GM19452 (cell line): ENCODE measurements around the gene C3orf20.

Experiments used
- ATAC-seq: cut with Tn5 transposase; IDR thresholded peaks from one replicate; pipeline ENCODE4 v1.9.1; 2021; ENCODE audit not compliant: unreplicated experiment

Gene C3orf20

DNA sequence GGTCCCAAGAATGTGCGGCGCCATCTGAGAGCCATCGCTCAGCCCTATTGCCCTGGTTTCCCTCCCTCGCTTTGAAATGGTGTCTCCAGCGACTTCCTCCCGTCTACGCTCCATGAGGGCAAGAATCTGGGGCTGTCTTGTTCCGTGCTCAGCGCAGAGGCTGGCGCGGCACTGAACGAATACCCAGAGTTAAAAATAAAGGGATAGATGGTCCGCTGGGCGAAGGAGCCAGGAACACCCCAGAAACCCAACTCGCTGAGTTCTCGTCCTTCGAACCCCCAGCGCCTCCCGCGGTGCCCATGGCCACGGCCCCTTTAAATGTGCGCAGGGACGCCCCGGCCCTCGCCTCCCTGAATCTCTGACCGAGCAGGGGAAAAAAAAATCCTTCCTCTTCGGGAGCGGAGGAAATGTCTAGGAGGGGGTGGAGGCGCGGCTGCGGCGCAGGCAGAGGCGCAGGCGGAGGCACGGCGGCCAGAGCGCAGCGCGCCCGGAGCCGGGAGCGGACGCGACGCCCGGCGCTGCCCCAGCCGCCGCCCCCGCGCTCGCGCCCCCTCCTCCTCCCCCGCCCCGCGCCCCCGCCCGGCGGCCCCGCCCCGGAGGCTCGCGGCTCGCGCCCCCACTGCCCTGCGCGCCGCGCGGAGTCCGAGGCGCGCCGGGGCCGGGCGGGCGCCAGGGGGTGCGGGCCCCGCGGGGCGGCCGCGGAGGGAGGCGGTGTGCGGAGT is 135.3 kb downstream of the C3orf20 start:
- no peak for ATAC-seq

DNA sequence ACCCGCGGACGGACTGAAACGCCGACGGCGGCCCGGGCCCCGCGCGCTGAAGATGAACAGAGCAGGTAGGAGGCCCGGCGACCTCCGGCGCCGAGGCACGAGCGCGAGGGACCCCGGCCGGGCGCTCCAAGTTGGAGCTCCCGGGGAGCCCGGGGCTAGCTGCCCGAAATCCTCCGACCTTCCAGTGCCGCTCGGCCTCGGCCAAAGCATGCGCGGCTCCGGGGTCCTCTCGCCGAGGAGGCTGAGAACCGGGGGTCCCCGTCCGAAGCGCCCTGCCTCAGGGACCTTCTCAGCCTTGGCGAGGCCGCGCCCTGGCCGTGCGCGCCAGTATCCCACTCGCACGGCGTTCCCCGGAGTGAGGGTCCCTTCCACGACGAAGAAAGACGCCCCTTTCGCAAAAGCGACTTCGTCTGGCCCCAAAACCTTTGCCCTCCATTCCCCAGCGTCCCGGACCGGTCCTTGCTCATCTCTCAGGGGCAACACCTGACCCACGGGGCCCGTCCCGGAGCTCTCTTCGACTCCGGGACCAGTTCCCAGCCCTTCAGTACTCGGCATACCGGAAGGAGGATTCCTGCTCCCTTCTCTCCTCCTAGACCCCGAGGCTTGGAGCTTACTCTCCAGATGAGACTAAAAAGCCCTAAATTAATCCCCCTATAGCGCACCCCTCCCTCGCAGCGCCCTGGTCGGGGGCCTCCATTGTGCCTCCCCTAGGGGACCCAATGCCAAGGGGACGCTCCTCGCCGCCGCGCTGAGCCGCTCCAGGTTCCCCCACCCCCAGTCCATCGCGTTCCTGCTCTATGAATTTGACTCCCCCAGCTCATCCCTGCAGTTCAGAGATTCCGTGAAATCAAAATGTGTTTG is 136.1 kb downstream of the C3orf20 start:
- ATAC-seq: no peak

DNA sequence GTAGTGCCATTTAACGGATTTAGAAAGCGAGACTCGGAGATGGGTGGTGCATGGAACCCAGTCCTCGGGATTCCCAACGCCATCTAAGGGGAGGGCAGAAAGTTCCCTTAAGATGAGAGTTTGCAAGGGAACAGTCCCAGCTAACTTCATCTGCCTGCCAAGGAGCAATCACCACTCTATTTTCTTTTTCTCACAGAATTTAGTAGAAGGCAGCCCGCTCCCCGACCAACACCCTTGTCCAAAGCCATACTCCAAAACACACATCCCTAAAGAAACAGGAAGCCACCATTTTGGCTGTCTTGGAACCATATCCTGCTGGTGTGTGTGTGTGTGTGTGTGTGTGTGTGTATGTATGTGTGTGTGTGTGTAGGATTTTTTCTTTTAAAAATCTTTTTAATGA is 136.7 kb downstream of the C3orf20 start:
- no peak for ATAC-seq

DNA sequence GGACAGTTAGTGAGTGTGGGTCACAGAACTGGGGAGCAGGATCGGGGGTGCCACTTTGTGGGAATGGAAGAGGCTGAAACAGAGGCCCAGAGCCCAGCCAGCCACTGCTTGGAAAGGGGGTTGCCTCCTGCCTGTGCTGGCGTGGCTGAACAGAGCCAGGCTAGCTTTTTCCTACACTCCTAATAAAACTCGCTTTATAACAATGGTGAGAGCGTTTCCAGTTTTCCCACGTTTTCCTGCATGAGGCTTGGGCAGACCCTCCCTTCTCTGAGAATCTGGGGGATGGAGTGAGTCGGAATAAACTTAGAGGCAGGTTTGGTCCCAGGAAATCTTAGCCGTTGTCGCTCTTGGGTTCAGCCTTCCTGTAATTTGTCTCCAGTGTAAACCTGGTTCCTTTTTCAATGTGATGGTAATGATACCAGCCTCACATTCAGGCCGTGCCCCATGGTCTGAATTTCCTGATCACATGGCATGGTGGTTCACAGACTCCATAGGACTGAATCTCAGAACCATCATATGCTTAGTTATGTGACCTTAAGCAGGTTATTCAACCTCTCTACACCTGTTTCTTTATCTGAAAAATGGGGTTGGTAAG is 137.4 kb downstream of the C3orf20 start:
- no peak for ATAC-seq

GRCh38 chr3:14814411-14814871 is 139.5 kb downstream of the C3orf20 start:
- no peak for ATAC-seq

DNA sequence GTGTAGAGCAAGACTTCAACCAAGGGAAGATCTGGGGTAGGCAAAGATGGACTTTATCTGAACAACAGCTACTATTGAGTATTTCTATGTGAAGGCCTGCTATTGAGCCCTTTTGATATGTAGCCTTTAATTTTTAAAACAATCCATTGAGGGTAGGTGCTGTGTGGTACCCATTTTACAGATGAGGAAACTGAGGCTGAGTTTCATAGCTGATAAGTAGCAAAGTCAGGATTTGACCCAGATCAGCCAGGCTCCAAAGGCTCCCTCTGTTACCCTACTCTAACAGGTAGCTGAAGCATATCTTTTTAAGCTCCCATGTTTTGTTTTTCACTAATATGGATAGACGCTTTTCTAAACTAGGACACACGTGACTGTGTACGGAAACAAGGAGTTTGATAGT is 141.4 kb downstream of the C3orf20 start:
- no peak for ATAC-seq

DNA sequence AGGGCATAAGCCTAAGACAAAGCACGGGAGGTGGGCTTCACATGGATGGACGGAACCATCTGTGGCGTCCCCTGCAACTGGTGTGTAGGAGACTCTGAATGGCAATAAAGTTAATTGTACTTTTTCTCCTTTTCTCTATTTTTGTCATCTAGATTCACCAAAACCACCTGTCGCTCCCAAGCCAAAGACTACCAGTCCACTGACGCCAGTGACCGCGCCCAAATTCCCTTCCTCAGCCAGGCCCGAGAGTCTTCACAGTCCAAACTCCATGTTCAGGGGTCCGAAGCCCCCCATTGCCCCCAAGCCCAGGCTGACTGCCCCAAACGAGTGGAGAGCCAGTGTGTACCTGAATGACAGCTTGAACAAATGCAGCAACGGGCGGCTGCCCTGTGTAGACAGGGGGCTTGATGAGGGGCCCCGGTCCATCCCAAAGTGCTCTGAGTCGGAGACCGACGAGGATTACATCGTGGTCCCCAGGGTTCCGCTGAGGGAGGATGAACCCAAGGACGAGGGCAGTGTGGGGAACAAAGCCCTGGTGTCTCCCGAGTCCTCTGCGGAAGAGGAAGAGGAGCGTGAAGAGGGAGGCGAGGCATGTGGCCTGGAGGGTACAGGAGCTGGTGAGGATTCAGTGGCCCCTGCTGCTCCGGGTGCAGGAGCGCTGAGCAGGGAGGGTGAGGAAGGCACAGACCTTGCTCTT is 144.0 kb downstream of the C3orf20 start, which contains the start of gene FGD5:
Gene FGD5, plus strand, starts transcription at position 159 of the 697 bp plus-strand sequence. Its CDS starts 110 bp downstream, at position 269.
- ATAC-seq: no peak

DNA sequence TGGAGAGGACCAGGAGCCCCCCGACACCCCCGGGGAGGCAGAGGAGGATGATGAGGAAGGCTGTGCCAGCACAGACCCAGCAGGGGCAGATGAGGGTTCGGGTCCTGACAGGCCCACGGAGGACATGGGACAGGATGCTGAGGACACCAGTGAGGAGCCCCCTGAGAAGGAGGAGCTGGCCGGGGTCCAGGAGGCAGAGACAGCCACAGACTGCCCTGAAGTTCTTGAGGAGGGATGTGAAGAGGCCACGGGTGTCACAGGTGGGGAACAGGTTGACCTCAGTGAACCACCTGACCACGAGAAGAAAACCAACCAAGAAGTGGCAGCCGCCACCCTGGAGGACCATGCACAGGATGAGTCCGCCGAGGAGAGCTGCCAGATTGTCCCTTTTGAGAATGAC is 144.7 kb downstream of the C3orf20 start:
- no peak for ATAC-seq

GRCh38 chr3:14820156-14820555 is 145.2 kb downstream of the C3orf20 start:
- ATAC-seq: no peak

DNA sequence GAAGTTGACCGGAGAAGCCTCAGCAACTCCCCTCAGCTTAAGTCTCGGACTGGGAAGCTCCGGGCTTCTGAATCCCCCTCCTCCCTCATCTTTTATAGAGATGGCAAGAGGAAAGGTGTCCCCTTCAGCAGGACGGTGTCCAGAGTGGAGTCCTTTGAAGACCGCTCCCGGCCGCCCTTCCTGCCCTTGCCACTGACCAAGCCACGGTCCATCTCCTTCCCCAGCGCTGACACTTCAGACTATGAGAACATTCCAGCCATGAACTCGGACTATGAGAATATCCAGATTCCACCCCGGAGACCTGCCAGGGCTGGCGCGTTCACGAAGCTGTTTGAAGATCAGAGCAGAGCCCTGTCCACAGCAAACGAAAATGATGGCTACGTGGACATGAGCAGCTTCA is 146.2 kb downstream of the C3orf20 start:
- no peak for ATAC-seq

- no peak for ATAC-seq
Observed at GRCh38 chr3:14822134-14822533, 147.2 kb downstream of the C3orf20 start.
